Inflammatory macrophage treated with lipopolysaccharide for 4 hours (primary cell): ENCODE measurements around the gene WDFY1.

ENCODE experiments used
- DNase-seq: peaks from one replicate; pipeline ENCODE4 v3.0.0-alpha.2; 2020

Gene WDFY1, protein sequence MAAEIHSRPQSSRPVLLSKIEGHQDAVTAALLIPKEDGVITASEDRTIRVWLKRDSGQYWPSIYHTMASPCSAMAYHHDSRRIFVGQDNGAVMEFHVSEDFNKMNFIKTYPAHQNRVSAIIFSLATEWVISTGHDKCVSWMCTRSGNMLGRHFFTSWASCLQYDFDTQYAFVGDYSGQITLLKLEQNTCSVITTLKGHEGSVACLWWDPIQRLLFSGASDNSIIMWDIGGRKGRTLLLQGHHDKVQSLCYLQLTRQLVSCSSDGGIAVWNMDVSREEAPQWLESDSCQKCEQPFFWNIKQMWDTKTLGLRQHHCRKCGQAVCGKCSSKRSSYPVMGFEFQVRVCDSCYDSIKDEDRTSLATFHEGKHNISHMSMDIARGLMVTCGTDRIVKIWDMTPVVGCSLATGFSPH

DNA sequence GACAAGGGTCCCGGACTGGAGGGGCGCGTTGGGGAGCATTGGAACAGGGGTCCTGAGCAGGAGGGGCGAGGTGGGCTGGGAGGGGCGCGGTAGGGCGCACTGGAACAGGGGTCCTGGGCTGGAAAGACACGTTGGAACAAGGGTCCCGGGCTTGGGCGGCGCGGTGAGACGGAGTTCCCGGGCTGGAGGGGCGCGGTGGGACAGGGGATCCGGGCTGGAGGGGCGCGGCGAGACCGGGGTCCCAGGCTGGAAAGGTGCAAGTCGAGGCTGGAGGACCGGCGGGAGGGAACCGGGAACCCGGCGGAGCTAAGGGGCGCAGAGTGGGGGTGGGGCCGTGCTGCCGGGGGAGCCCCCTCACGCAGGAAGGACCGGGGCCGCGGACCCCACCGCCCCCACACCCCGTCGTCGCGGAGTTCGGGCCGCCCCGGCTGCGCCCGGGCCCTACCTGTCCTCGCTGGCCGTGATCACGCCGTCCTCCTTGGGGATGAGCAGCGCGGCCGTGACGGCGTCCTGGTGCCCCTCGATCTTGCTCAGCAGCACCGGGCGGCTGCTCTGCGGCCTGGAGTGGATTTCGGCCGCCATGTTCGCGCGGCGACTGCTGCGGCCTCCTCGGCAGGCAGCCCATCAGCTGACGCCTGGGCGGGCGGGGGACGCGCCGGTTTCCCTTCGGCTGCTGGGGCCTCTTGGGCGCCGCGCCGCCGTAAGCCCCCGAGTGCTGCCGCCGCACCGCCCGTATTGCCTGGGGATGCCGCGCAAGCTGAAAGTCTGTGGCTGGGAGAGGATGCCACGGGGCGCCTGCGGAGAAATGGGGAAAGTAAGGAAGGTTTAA lies at the start of gene WDFY1:
WDFY1 (minus strand) TSS at position 633 of the 829 bp plus-strand sequence; CDS start at position 582, 51 bp downstream.
- DNase-seq: peak; percentile 93

DNA sequence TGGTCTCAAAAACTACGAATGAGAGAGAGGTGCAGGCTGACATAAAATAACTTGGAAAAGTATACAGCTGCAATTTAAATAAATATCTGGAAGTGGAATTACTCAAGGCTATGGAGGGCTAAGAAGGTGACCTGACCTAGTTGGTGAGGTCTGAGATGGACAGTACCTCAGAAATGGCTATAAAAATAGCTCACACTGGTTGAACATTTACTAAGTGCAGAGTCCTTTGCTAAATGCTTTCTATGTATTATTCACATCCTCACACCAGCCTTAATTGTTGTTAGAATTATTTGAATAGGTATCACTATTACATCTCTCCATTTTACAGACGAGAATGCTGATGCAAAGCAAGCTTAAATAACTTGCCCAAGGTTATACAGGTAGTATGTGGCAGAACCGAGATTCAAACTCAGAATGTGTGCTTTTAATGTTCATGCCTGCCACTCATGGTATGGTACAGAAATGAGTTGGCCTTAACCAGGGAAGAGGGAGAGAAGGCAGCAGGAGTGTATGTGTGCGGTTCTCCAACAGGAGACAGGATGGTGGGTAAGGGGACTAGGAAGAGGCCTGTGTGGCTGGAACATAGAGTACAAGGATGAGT lies 49.5 kb upstream of the WDFY1 start:
- no peak for DNase-seq

DNA sequence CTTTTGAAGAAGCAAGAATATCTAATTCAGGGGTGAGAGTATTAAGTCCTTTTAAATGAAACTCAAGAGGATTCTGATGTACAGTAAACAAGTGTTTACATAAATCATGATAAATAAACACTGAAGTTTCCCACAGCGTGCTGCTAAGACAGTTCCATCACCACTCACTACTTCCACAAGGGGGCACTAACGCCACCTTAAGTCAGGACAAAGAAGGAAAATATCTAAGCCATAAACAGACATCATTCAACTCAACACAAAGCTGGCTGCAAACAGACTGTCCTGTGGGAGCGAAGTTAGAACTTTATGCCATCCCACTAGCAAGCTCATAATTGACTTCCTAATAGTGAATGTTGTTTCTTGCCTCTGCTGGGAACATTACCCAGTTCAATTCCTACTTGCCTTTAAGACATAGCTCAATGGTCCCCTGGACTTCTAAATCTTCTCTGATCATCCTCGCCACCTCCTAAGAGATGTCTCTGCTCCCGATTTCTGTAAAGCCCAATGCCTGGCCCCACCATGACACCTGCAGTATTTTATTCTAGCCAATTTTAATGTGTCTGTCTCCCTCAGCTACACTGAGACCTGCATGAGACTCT lies 48.6 kb upstream of the WDFY1 start:
- peak; percentile 70 for DNase-seq

DNA sequence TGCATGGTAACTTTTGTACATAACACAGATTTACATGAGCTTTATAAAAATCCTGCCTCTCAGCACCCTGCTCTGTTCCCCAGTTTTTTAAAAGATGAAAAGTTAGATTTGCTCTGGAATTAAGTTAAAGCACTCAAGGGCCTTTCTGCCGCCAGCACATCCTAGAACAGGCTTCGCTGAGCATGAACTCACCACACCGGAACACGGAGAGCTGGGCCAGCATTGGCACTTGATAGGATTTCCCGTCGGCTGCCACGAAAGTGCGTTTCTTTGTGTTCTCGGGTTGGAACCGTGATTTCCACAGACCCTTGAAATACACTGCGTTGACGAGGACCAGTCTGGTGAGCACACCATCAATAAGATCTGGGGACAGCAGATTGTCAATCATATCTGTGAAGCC lies 46.5 kb upstream of the WDFY1 start:
- DNase-seq: no peak

DNA sequence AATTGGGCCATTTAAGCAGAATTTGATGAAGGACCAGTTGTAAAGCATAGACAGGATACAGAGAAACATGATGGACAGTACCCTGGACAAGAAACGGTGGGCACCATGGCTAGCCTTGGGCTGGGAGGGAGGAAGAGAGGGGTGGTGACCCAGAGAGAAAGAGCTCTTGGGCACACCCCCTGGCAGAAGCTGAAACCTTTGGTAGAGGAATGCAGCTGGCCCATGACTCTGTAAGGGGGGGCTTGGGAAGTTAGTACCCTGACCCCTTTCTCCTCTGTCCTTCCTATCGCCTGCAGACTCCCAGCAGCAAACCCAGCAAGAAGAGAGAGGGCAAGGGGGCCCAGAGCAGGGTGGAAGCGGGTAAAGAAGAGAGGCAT lies 44.7 kb upstream of the WDFY1 start:
- DNase-seq: no peak

DNA sequence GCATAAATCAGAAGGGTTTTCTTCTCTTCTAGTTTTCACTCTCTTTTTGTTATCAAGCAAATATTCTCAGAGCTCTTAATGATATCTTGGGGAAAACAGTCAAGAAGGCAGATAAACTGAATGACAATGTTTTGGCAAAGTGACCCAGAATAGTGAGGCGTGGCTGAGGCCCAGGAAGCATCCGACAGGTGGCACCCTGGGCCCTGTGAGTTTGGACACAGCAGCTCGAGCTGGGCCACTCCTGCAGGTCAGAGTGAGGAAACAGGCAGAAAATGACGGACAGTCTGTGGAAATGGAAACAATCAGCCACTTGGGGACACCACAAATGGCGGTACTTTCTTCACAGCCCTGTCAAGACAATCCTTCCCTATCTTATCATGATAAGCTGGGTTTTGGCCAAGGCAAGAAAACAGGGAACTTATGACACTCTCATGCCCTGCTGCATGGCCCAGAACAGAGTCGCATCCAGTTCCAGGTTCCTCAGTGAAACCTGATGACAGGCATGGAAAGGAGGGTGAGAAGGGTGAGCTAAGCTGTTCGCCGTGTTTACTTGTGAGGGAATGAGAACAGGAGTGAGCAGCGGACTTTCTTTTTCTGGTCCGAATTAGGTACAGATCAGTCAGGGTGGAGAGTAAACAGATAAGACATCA lies 44.2 kb upstream of the WDFY1 start:
- no peak for DNase-seq

DNA sequence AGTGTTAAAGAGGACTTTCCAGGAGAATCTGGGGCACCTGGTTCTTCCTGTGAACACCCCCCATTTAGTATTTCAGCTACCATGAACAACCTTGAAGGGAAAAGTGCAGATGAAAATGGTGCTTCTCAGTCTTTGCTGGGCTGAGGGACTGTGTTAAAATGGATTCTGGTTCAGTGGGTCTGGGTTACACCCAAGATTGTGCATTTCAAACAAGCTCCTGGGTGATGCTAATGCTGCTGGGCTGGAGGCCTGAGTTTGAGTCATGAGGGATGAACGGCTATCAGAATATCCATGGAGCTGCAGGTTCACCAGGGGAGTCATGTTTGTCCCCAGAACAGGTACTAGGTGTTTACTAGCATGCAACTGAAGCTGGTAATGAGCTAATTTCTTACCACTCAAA lies 36.1 kb upstream of the WDFY1 start:
- DNase-seq: no peak

DNA sequence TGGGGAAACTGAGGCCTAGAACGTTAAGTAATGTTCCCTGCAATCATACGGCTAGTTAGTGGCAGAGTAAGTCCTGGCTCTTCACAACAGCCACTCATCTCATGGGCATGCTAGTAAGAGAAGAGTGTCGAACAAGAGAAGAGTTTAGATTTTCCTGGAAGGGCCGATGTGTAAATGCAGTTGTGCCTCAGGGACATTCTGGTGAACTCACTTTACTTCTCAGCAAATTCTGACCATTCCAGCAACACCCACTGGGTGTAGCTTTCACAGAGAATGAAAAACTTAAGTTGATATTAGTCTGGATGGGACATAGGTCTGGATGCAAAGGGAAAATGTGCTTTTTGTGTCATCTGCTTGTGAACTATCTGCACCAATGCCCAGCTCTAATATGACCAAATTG lies 35.7 kb upstream of the WDFY1 start:
- DNase-seq: no peak

DNA sequence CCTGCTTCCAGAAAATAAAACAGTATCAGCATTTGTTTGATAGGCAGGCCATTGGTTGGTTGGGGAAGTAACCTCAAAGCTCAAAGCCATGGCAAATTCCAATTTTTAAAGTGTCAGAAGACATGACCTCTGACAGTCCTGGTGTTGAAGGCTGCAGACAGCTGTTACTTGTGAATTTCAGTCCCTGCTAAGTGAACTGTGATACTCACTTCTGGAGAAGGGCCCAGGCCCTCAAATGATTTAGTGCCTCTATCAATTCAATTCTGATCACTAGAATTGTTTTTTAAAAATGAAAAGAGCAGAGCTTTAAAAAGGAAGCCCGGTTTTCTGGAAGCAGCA lies 35.2 kb upstream of the WDFY1 start:
- DNase-seq: no peak

DNA sequence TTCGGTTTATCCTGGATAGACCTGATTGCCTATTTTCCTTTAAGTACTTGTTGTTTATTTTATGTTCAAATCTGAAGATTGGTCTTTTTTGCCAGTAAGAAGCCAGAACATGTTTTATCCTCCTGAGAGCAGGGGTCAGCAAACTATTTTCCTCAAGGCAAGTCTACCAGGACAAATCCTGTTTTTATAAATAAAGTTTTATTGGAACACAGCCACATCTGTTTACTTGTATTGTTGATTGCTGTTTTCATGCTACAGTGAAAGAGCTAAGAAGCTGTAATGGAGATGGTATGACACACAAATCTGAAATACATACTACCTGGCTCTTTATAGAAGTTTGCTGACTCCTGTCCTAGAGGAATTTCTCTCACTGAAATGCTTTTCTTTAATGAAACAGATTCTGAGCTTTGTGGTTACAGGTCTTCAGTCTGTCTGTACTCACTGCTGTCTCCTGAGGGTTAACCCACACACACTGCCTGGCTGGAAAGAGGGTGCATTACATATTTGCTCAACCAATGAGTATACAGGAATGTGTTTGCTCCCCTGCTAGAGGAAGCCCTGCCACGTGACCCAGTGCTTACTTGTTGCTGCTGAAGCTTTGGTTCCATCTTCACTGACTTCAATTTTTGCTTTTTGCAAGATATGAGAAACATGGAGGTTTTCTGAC lies 34.7 kb upstream of the WDFY1 start:
- DNase-seq: no peak

DNA sequence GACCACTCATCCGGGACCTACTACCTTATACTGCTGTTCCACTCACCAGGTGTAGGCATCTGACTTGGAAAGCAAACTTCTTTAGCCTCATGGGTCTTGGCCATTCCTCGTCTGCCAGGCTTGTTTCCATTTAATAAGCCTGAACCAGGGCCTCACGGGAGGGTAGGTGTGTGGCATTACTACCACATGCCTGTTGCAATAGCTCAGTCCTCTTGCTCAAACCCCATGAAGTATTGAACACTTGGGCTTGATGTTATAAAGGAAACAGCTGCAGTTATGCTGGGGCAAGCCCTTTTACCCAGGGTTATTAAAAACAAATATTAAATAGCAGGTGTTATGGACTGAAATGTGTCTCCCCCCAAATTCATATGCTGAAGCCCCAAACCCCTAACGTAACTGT lies 33.3 kb upstream of the WDFY1 start:
- no peak for DNase-seq

DNA sequence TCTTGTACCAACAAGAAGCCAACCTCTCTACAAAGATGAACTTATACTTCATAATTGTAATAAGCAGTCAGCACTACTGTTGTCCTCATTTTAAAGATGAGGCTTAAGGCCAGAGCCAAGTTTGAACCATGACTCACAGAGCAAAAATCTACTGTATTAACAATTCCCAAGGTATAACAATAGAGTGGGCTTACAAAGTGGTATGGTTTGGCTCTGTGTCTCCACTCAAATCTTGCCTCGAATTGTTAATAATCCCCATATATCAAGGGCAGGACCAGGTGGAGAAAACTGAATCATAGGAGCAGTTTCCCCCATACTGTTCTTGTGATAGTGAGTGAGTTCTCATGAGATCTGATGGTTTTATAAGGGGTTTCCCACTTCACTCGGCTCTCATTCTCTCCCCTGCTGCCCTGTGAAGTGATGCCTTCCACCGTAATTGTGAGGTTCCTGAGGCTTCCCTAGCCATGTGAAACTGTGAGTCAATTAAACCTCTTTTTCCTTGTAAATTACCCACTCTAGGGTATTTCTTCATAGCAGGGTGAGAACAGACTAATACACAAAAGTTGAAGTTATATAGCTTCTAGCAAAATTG lies 31.6 kb upstream of the WDFY1 start:
- no peak for DNase-seq

DNA sequence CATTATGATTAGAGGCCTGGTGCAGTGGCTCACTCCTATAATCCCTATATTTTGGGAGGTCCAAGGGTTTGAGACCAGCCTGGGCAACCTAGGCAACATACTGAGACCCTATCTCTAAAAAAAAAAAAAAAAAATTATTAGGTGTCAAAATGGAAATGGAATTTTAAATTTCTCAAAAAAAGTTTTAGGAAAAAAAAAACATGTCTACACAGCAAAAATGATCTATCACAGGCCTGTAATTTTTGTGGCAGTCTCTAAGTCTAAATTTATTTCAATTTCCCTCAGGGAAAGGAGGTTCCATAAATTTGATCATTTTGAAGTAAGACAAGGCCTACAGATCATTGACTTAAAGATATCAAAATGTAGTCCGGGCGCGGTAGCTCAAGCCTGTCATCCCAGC lies 28.5 kb upstream of the WDFY1 start:
- no peak for DNase-seq

DNA sequence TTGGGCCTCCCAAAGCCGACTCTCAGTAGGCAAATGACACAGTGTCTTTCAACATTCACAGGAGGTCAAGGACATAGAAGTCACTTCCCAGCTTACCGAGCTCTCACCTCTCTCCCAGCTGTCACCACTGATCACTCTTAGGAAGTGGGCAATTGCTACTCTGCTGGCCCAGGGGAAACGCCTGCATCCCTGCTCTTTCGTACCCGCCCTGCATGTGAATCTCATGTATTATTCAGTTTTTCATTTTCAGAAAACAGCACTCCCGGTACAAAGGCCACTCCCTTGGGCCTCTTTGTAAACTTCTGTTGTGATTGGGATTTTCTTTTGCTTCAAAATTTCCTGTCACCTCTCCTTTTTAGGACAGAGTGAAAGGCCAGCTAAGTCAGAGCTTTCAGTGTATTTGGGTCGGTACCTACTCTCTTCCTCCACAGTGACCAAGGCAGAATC lies 27.5 kb upstream of the WDFY1 start:
- DNase-seq: no peak

DNA sequence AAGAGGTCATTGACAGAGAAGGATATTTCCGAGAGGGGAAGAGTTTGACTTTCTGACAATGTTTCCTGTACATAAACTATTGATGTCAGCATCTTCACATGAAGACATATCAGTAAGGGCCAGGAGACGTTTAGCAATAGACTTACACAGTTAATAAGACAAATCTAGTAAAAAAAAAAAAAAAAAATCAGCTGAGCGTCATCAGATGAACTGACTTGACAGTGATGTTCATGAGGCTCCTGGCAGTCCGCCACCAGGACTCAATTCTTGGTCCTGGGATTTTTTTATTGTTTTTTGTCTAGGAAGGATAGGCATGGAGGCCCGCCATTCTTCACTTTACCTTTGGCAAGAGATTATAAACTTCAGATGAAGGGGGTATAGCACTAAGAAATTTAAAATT lies 26.6 kb upstream of the WDFY1 start:
- DNase-seq: no peak

DNA sequence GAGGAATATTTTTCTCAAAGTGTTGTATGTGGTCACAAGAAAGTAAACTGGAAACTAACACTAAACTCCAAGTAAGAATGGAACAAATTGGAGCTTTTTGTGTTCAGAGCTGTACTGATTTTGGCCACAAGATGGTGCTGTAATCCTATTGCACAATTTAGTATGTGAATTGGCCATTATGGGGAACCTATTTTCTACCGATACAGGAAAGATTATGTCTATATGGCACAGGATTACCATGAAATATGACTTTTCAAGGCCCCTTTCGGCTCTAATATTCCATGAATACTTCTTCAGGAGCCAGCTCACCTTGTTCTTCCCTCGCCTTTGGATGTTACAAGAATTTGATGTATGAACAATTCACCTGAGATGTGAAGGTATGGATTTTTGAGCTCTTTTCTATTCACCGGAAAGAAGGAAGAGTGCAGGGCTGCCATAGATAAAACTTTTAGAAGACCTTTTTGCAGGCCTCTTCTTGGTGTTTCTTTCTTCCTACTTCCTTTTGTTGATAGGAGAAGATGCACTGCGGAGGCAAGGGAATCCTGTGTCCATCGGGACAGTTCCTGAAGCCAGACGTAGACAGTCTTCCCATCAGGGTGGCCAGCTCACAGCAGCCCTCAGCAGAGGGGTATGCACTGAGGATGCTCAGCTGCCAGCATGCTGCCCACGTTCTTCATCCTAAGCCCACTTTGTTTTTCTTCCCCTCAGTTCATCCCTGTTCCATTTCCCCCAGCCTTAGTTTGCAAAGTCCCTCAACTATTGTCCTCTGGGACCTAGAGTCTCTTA lies 25.4 kb upstream of the WDFY1 start:
- peak; percentile 64 for DNase-seq

DNA sequence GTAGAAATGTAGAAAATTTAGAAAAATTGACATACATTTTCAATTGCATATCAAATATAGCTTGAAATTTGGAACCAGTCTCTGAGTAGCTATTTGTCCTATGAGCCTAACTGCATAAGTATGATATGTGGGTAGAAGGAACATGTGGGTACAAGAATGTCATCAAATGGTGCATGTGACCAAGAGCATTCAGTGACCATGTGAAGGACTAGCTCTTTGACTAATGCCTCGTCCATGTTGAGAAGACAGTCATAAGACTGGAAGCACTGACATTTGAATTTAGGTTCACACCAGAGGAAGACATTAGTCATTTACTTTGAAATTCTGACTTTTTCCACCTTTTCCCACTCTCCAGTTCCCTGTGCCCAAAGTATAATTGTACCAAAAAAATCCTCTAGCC lies 24.7 kb upstream of the WDFY1 start:
- peak; percentile 87 for DNase-seq

DNA sequence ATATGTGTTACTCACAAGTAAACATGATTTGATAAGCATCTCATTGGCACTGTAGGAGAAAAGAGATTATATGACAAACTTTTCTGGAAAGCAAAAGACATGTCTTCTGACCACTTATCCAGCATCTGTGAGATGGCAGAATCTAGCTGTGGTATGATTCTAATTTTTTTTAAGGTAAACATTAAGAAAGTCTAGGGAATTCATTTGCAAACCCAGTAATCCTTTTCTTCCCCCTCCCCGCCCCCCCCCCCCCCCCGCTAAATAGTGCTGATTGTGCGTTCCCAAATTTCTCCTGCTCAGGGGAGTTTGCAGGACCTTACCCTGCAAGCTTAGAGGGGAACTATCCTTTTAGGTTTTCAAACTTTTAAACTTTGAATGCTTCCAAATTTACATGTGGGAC lies 24.2 kb upstream of the WDFY1 start:
- no peak for DNase-seq

DNA sequence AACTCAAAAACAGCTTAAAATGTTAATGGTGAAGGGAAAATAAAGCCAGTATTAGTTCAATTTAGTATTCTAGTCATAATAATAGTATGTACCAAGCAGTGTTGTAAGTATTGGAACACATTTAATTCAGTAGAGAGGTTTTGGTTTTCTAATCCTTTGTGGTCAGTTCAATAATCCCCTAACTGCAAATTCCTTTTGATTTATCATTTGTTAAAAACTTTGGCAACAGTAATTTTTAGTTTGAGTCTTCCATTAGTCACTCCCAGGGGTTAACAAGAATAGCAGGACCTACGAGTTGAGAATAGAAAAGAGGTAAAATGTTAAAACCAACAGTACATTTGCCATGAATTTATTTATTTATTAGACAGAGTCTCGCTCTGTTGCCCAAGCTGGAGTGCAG lies 22.8 kb upstream of the WDFY1 start:
- DNase-seq: no peak

DNA sequence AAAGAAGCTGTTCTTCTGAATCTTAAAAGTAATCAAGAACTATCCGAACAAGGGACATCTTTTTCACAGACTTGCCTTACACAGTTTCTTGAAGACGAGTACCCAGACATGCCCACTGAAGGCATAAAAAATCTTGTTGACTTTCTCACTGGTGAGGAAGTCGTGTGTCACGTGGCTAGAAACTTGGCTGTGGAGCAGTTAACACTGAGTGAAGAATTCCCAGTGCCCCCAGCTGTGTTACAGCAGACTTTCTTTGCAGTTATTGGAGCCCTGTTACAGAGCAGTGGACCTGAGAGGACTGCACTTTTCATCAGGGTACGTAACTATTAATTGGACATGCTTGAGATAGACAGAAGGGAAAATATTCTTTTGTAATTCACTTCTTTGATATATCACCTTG lies 14.6 kb upstream of the WDFY1 start:
- DNase-seq: peak; percentile 37
